ENCODE data around the gene HRH1.

- TF ChIP-seq GATA1 (IDR thresholded peaks at IDR 0.05; ENCODE audit: low read depth, low read length) (no peak), POLR2A (IDR thresholded peaks at IDR 0.05; ENCODE audit: low read length) (no peak)
These were observed 36.7 kb upstream of the HRH1 start for GRCh38 chr3:11117591-11117990.

All from erythroblast (primary cell).